SK-N-SH (cell line): ENCODE measurements around the gene PLOD2.

Source experiments
- CHD2 ChIP-seq: fragments of 150-350 bp; IDR thresholded peaks from 2 replicates; pipeline ENCODE4 v1.6.1; 2018; ENCODE audit warnings: low read length; ENCODE audit not compliant: partially characterized antibody
- FOXJ3 ChIP-seq: sonication (generic); formaldehyde crosslinking; IDR thresholded peaks from 2 replicates; pipeline ENCODE4 v1.5.1; 2020; ENCODE audit warnings: mild to moderate bottlenecking, missing genetic modification reagents
- FOXM1 ChIP-seq: IDR thresholded peaks from 2 replicates; pipeline ENCODE4 v1.4.0; 2012; ENCODE audit warnings: low read depth, mild to moderate bottlenecking
- NRF1 ChIP-seq: IDR thresholded peaks from 2 replicates; pipeline ENCODE4 v1.6.1; 2012; ENCODE audit warnings: low read depth, mild to moderate bottlenecking, low read length
- POLR2AphosphoS5 ChIP-seq: IDR thresholded peaks from 2 replicates; pipeline ENCODE4 v1.6.1; 2012; ENCODE audit warnings: low read depth, low read length
- RCOR1 ChIP-seq: fragments of 150-350 bp; IDR thresholded peaks from 2 replicates; pipeline ENCODE4 v1.6.1; 2017; ENCODE audit warnings: antibody characterized with exemption, low read length
- SMC3 ChIP-seq: IDR thresholded peaks from 2 replicates; pipeline ENCODE4 v1.6.1; 2012; ENCODE audit warnings: low read depth, low read length, improper control_type of control experiment
- TAF1 ChIP-seq: IDR thresholded peaks from 2 replicates; pipeline ENCODE4 v1.6.1; 2012; ENCODE audit warnings: low read depth, mild to moderate bottlenecking, low read length, moderate library complexity, borderline replicate concordance
- TCF12 ChIP-seq: IDR thresholded peaks from 2 replicates; pipeline ENCODE4 v1.4.0; 2012
- TF ChIP-seq, protein P1 (sequence below): fragments of 200-600 bp; sonication (generic); IDR thresholded peaks from 2 replicates; pipeline ENCODE4 v1.6.1; 2017; ENCODE audit warnings: antibody characterized with exemption, mild to moderate bottlenecking, moderate library complexity
- TF ChIP-seq, protein P2 (sequence below): IDR thresholded peaks from 2 replicates; pipeline ENCODE4 v1.4.0; 2012; ENCODE audit warnings: low read depth, borderline replicate concordance
- TF ChIP-seq, protein P3 (sequence below): IDR thresholded peaks from 2 replicates; pipeline ENCODE4 v1.4.0; 2012; ENCODE audit warnings: low read depth

DNA sequence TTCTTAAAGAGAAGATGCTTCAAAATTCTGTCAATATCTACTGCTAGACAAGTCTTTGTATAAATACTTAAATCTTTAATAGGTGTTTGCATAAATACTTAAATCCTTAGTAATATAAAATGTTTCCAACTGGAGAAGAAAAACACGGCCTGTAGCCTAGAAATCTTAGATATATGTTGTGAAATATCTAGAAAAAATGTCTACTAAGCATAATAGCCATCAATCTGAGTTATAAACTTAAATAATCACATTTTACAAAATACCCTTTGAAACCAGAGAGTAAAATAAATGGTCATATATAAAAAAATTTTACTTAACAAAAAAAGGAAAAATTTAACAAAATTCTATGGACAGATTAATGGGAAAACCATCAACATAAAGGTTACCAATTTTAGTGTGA lies 73.9 kb downstream of the PLOD2 start:
- TF ChIP-seq, protein P1, sequence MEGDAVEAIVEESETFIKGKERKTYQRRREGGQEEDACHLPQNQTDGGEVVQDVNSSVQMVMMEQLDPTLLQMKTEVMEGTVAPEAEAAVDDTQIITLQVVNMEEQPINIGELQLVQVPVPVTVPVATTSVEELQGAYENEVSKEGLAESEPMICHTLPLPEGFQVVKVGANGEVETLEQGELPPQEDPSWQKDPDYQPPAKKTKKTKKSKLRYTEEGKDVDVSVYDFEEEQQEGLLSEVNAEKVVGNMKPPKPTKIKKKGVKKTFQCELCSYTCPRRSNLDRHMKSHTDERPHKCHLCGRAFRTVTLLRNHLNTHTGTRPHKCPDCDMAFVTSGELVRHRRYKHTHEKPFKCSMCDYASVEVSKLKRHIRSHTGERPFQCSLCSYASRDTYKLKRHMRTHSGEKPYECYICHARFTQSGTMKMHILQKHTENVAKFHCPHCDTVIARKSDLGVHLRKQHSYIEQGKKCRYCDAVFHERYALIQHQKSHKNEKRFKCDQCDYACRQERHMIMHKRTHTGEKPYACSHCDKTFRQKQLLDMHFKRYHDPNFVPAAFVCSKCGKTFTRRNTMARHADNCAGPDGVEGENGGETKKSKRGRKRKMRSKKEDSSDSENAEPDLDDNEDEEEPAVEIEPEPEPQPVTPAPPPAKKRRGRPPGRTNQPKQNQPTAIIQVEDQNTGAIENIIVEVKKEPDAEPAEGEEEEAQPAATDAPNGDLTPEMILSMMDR = no peak
- TF ChIP-seq CHD2 (no peak), TAF1 (no peak), FOXM1 (no peak), RCOR1 (no peak), TCF12 (no peak), NRF1 (no peak), FOXJ3 (CRISPR knock-in tag) (no peak), SMC3 (no peak), POLR2AphosphoS5 (no peak)
- TF ChIP-seq, protein P2, sequence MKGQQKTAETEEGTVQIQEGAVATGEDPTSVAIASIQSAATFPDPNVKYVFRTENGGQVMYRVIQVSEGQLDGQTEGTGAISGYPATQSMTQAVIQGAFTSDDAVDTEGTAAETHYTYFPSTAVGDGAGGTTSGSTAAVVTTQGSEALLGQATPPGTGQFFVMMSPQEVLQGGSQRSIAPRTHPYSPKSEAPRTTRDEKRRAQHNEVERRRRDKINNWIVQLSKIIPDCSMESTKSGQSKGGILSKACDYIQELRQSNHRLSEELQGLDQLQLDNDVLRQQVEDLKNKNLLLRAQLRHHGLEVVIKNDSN = no peak
- TF ChIP-seq, protein P3, sequence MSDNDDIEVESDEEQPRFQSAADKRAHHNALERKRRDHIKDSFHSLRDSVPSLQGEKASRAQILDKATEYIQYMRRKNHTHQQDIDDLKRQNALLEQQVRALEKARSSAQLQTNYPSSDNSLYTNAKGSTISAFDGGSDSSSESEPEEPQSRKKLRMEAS = no peak
